ENCODE data around the gene KIAA0232. TPM values are rescaled to one million over a fixed set of nuclear protein-coding genes. Genes with fewer than 3 reads are reported as not detected.

Gene KIAA0232
- total RNA-seq, 2 experiments from 2014 or later: 16.1 to 16.5 TPM

GRCh38 chr4:6771229-6771671 is 11.3 kb upstream of the KIAA0232 start:
- no peaks in the 10 kb centered on the region for H3K27me3 Mint-ChIP-seq
- POLR2A ChIA-PET: no interaction called here
- H3K4me1 Mint-ChIP-seq (ENCODE audit: low read depth): peaks cover 12% of the 10 kb centered on the region
- DNase-seq: no peak
- no peak overlapping the region for H3K4me3 Mint-ChIP-seq
- intact Hi-C loops (cut with micrococcal nuclease): no loop called here
- no peaks in the 10 kb centered on the region for H3K9me3 Mint-ChIP-seq
- H3K27ac Mint-ChIP-seq: no peak overlapping the region
- H3K36me3 Mint-ChIP-seq: no peaks in the 10 kb centered on the region
- CTCF ChIA-PET: interaction anchor here (5.2 kb wide), 1 partner anchor 103 kb away, joined by 19 read pairs; no protein-coding TSS in a partner anchor

DNA sequence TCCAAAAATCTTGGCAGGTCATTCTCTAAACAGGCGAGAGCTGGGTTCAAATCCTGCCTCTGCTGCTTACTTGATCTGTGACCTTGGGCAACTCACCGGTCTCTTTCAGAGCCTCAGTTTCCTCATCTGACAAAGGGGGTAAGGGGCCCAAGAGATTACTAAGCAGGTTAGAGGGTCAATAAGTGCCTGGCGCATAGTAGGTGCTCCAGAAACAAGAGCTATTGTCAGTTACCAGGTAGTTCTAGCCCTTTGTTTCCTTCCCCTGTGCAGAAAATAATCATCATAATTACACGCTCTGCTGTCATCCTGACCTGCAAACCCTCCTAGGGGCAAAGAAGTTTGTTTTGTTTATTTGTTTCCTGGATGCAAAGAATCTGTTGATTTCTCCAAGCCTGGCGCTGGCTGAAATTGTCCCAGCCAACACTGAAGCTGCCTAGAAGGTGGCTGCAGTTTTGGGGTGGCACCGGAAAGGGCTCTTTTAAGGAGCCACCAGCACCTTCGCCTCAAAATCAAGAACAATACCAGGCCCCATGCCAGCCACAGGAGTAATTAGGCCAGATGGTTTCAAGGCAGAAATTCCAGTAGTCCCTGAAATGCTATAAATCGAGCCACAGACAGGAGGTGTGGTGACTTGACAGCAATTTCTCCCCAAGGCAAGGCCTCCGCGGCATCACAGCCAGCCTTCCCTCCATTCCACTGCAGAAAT is 10.2 kb upstream of the KIAA0232 start:
- POLR2A ChIA-PET: no interaction called here
- intact Hi-C loops (cut with micrococcal nuclease): no loop called here
- no peaks in the 10 kb centered on the region for H3K36me3 Mint-ChIP-seq
- CTCF ChIA-PET: no interaction called here
- no peak overlapping the region for H3K27ac Mint-ChIP-seq
- H3K4me3 Mint-ChIP-seq: no peak overlapping the region
- H3K4me1 Mint-ChIP-seq (ENCODE audit: low read depth): peaks cover 17% of the 10 kb centered on the region
- no peak for DNase-seq
- no peaks in the 10 kb centered on the region for H3K9me3 Mint-ChIP-seq
- no peaks in the 10 kb centered on the region for H3K27me3 Mint-ChIP-seq

GRCh38 chr4:6773106-6773505 is 9.4 kb upstream of the KIAA0232 start:
- no peak overlapping the region for H3K27ac Mint-ChIP-seq
- POLR2A ChIA-PET: no interaction called here

GRCh38 chr4:6773616-6774540 is 8.6 kb upstream of the KIAA0232 start:
- ChIA-PET POLR2A (no interaction called here), CTCF (interaction anchor here (1.3 kb wide), 1 partner anchor 100 kb away, joined by 4 read pairs; no protein-coding TSS in a partner anchor)
- no peaks in the 10 kb centered on the region for H3K36me3 Mint-ChIP-seq
- no peaks in the 10 kb centered on the region for H3K27me3 Mint-ChIP-seq
- no peak for DNase-seq
- intact Hi-C loops (cut with micrococcal nuclease): no loop called here
- H3K27ac Mint-ChIP-seq: no peak overlapping the region
- H3K4me3 Mint-ChIP-seq: no peak overlapping the region
- H3K4me1 Mint-ChIP-seq (ENCODE audit: low read depth): peaks cover 22% of the 10 kb centered on the region
- no peaks in the 10 kb centered on the region for H3K9me3 Mint-ChIP-seq

More at GRCh38 chr4:6773106-6773505, 9.4 kb upstream of the KIAA0232 start:
- CTCF ChIA-PET: interaction anchor here (1.3 kb wide), 1 partner anchor 101 kb away, joined by 4 read pairs; no protein-coding TSS in a partner anchor
- Mint-ChIP-seq H3K9me3 (no peaks in the 10 kb centered on the region), H3K36me3 (no peaks in the 10 kb centered on the region), H3K4me3 (no peak overlapping the region), H3K27me3 (no peaks in the 10 kb centered on the region), H3K4me1 (ENCODE audit: low read depth) (peaks cover 25% of the 10 kb centered on the region)
- no peak for DNase-seq
- intact Hi-C loops (cut with micrococcal nuclease): no loop called here

- Mint-ChIP-seq H3K9me3 (no peaks in the 10 kb centered on the region), H3K27me3 (no peaks in the 10 kb centered on the region), H3K4me1 (ENCODE audit: low read depth) (peaks cover 18% of the 10 kb centered on the region), H3K36me3 (no peaks in the 10 kb centered on the region), H3K27ac (no peak overlapping the region), H3K4me3 (no peak overlapping the region)
- intact Hi-C loops (cut with micrococcal nuclease): no loop called here
- ChIA-PET CTCF (interaction anchor here (1.1 to 2.2 kb wide), 2 partner anchors 56 to 98 kb away, joined by 3 to 7 read pairs; no protein-coding TSS in a partner anchor), POLR2A (no interaction called here)
- DNase-seq: no peak
Measured at GRCh38 chr4:6775746-6776145, 6.8 kb upstream of the KIAA0232 start.

GRCh38 chr4:6776920-6777635 is 5.4 kb upstream of the KIAA0232 start:
- POLR2A ChIA-PET: no interaction called here
- no peak for DNase-seq
- no peaks in the 10 kb centered on the region for H3K36me3 Mint-ChIP-seq
- no peak overlapping the region for H3K4me3 Mint-ChIP-seq
- no peaks in the 10 kb centered on the region for H3K27me3 Mint-ChIP-seq
- intact Hi-C loops (cut with micrococcal nuclease): no loop called here
- no peaks in the 10 kb centered on the region for H3K9me3 Mint-ChIP-seq
- peaks cover 26% of the 10 kb centered on the region for H3K4me1 Mint-ChIP-seq (ENCODE audit: low read depth)
- CTCF ChIA-PET: interaction anchor here (1.6 to 2.2 kb wide), 2 partner anchors 96 kb away, joined by 7 to 11 read pairs; no protein-coding TSS in a partner anchor
- no peak overlapping the region for H3K27ac Mint-ChIP-seq

GRCh38 chr4:6777636-6778281 is 4.8 kb upstream of the KIAA0232 start:
- no peak for DNase-seq
- H3K4me1 Mint-ChIP-seq (ENCODE audit: low read depth): peaks cover 26% of the 10 kb centered on the region

GRCh38 chr4:6778435-6778834 is 4.1 kb upstream of the KIAA0232 start:
- Mint-ChIP-seq H3K27ac (no peak overlapping the region), H3K9me3 (no peaks in the 10 kb centered on the region), H3K27me3 (no peaks in the 10 kb centered on the region), H3K4me3 (no peak overlapping the region), H3K36me3 (no peaks in the 10 kb centered on the region), H3K4me1 (ENCODE audit: low read depth) (peaks cover 26% of the 10 kb centered on the region)
- DNase-seq: no peak
- intact Hi-C loops (cut with micrococcal nuclease): no loop called here
- POLR2A ChIA-PET: no interaction called here
- CTCF ChIA-PET: interaction anchor here (1.6 kb wide), 1 partner anchor 95 kb away, joined by 11 read pairs; no protein-coding TSS in a partner anchor

More at GRCh38 chr4:6777636-6778281, 4.8 kb upstream of the KIAA0232 start:
- Mint-ChIP-seq H3K27me3 (no peaks in the 10 kb centered on the region), H3K27ac (peak overlapping the region; percentile 28), H3K36me3 (no peaks in the 10 kb centered on the region), H3K9me3 (no peaks in the 10 kb centered on the region), H3K4me3 (no peak overlapping the region)
- ChIA-PET CTCF (interaction anchor here (1.6 kb wide), 1 partner anchor 95 kb away, joined by 11 read pairs; no protein-coding TSS in a partner anchor), POLR2A (no interaction called here)
- intact Hi-C loops (cut with micrococcal nuclease): no loop called here

- peaks cover 36% of the 10 kb centered on the region for H3K4me1 Mint-ChIP-seq (ENCODE audit: low read depth)
- intact Hi-C loops (cut with micrococcal nuclease): no loop called here
- ChIA-PET POLR2A (no interaction called here), CTCF (interaction anchor here (1.2 to 3.1 kb wide), 2 partner anchors 60 to 94 kb away, joined by 3 to 11 read pairs; no protein-coding TSS in a partner anchor)
- DNase-seq: no peak
- no peak overlapping the region for H3K27ac Mint-ChIP-seq
- no peaks in the 10 kb centered on the region for H3K36me3 Mint-ChIP-seq
- H3K9me3 Mint-ChIP-seq: no peaks in the 10 kb centered on the region
- no peaks in the 10 kb centered on the region for H3K27me3 Mint-ChIP-seq
- H3K4me3 Mint-ChIP-seq: no peak overlapping the region
Measured at GRCh38 chr4:6779667-6780565, 2.6 kb upstream of the KIAA0232 start.

GRCh38 chr4:6781113-6781512 is 1.4 kb upstream of the KIAA0232 start:
- Mint-ChIP-seq H3K4me1 (ENCODE audit: low read depth) (peaks cover 48% of the 10 kb centered on the region), H3K4me3 (peak overlapping the region; percentile 67), H3K9me3 (no peaks in the 10 kb centered on the region), H3K27ac (peak overlapping the region; percentile 14), H3K36me3 (peaks cover 2% of the 10 kb centered on the region), H3K27me3 (no peaks in the 10 kb centered on the region)
- POLR2A ChIA-PET: interaction anchor here (0.7 kb wide), 1 partner anchor 12 kb away, joined by 3 read pairs; no protein-coding TSS in a partner anchor
- DNase-seq: no peak
- intact Hi-C loops (cut with micrococcal nuclease): no loop called here
- CTCF ChIA-PET: interaction anchor here (1.1 to 3.1 kb wide), 3 partner anchors 61 to 128 kb away, joined by 6 to 11 read pairs (median 9); no protein-coding TSS in a partner anchor

All from activated CD4-positive, alpha-beta memory T cell treated with anti-CD3 and anti-CD28 coated beads for 36 hours (primary cell).